IMR-90 (cell line): ENCODE results near the gene TCP11L1. TPM values are rescaled to one million over a fixed set of nuclear protein-coding genes. Genes with fewer than 3 reads are reported as not detected.

Source experiments
- ATAC-seq: fragments of 200-7000 bp; cut with Tn5 transposase; 2 replicates; pipeline ENCODE4 v1.9.1; 2020; ENCODE audit warnings: low read depth, mild to moderate bottlenecking, moderate library complexity
- BruUV-seq: library from RNA; stranded (reverse); fragments of 400-500 nt; replicated peaks from 2 replicates; lab custom pipeline; 2021; lab: Mats Ljungman, UMichigan
- CTCF ChIA-PET: fragments of 300-600 bp; formaldehyde crosslinking; extraction: SDS; loops from one replicate; lab custom pipeline; 2021; ENCODE audit warnings: antibody characterized with exemption; lab: Yijun Ruan, JAX
- POLR2A ChIA-PET: fragments of 300-600 bp; sonication (Branson Sonifier 250); formaldehyde crosslinking; loops from one replicate; lab custom pipeline; 2022; ENCODE audit warnings: antibody characterized with exemption; ENCODE audit not compliant: unreplicated experiment; lab: Charles Lee
- DNase-seq: peaks from one replicate; pipeline ENCODE4 v3.0.0; 2013
- H2AFZ ChIP-seq: replicated peaks from 2 replicates; pipeline ENCODE3; 2013; ENCODE audit warnings: low read length, mild to moderate bottlenecking; ENCODE audit not compliant: poor library complexity
- H2AK5ac ChIP-seq: 2 replicates; pipeline ENCODE4 v1.6.1; 2013; ENCODE audit warnings: low read depth, low read length, inconsistent platforms
- H2AK9ac ChIP-seq: replicated peaks from 2 replicates; pipeline ENCODE3; 2013; ENCODE audit warnings: mild to moderate bottlenecking, low read depth, low read length, moderate library complexity; ENCODE audit not compliant: poor library complexity
- H2BK120ac ChIP-seq: 2 replicates; pipeline ENCODE4 v1.6.1; 2013; ENCODE audit warnings: low read depth, low read length, inconsistent platforms
- H2BK15ac ChIP-seq: 3 replicates; pipeline ENCODE4 v1.6.1; 2013; ENCODE audit warnings: low read depth, low read length, inconsistent platforms
- H2BK20ac ChIP-seq: 2 replicates; pipeline ENCODE4 v1.6.1; 2013; ENCODE audit warnings: low read depth, mild to moderate bottlenecking, inconsistent platforms, low read length, moderate library complexity
- H2BK5ac ChIP-seq: 2 replicates; pipeline ENCODE4 v1.6.1; 2013; ENCODE audit warnings: mild to moderate bottlenecking, low read depth, low read length, inconsistent platforms; ENCODE audit not compliant: poor library complexity, severe bottlenecking
- H3K14ac ChIP-seq: replicated peaks from 2 replicates; pipeline ENCODE4 v1.6.1; 2013; ENCODE audit warnings: low read depth, low read length, inconsistent platforms
- H3K18ac ChIP-seq: 2 replicates; pipeline ENCODE4 v1.6.1; 2013; ENCODE audit warnings: low read depth, low read length, control low read depth
- H3K23ac ChIP-seq: 2 replicates; pipeline ENCODE4 v1.6.1; 2013; ENCODE audit warnings: low read depth, low read length, inconsistent platforms
- H3K27ac ChIP-seq: 2 replicates; pipeline ENCODE4 v1.5.1; 2013; ENCODE audit warnings: mild to moderate bottlenecking, control low read depth, low read length; ENCODE audit not compliant: insufficient read depth
- H3K27me3 ChIP-seq: 2 replicates; pipeline ENCODE4 v1.6.1; 2013; ENCODE audit warnings: low read length; ENCODE audit not compliant: control insufficient read depth, insufficient read depth
- H3K36me3 ChIP-seq: 2 replicates; pipeline ENCODE4 v1.6.1; 2013; ENCODE audit warnings: low read length, mixed read lengths; ENCODE audit not compliant: control insufficient read depth, insufficient read depth
- H3K4ac ChIP-seq: 2 replicates; pipeline ENCODE4 v1.6.1; 2013; ENCODE audit warnings: low read depth, low read length, inconsistent platforms
- H3K4me1 ChIP-seq: 2 replicates; pipeline ENCODE4 v1.6.1; 2013; ENCODE audit warnings: low read length, mixed read lengths; ENCODE audit not compliant: control insufficient read depth, insufficient read depth
- H3K4me2 ChIP-seq: 2 replicates; pipeline ENCODE4 v1.6.1; 2013; ENCODE audit warnings: low read depth, mild to moderate bottlenecking, control low read depth, low read length, moderate library complexity
- H3K4me3 ChIP-seq: 2 replicates; pipeline ENCODE4 v1.5.1; 2013; ENCODE audit warnings: low read depth, mild to moderate bottlenecking, control low read depth, low read length, moderate library complexity; ENCODE audit not compliant: insufficient read depth
- H3K56ac ChIP-seq: 2 replicates; pipeline ENCODE4 v1.6.1; 2013; ENCODE audit warnings: low read length, inconsistent platforms; ENCODE audit not compliant: insufficient read depth; ENCODE audit errors: extremely low read depth
- H3K79me1 ChIP-seq, 2 experiments: 2 replicates each; pipeline ENCODE4 v1.6.1; 2013; ENCODE audit warnings: low read length in 2 of 2, inconsistent platforms in 1 of 2, low read depth in 1 of 2
- H3K9ac ChIP-seq: 2 replicates; pipeline ENCODE4 v1.6.1; 2013; ENCODE audit warnings: low read depth, low read length, control low read depth
- H3K9me1 ChIP-seq: 2 replicates; pipeline ENCODE4 v1.6.1; 2013; ENCODE audit warnings: low read length, inconsistent platforms; ENCODE audit not compliant: insufficient read depth
- H3K9me3 ChIP-seq: 2 replicates; pipeline ENCODE4 v1.6.1; 2013; ENCODE audit warnings: low read length; ENCODE audit not compliant: control insufficient read depth, insufficient read depth
- H4K20me1 ChIP-seq: 2 replicates; pipeline ENCODE4 v1.6.1; 2013; ENCODE audit warnings: low read length, inconsistent platforms; ENCODE audit not compliant: insufficient read depth
- H4K5ac ChIP-seq: 2 replicates; pipeline ENCODE4 v1.6.1; 2013; ENCODE audit warnings: mild to moderate bottlenecking, low read depth, low read length, control low read depth
- H4K8ac ChIP-seq, 2 experiments: 2 replicates each; pipeline ENCODE4 v1.6.1; 2013; ENCODE audit warnings: low read depth in 2 of 2, low read length in 2 of 2, control low read depth in 1 of 2, inconsistent platforms in 1 of 2
- H4K91ac ChIP-seq: 2 replicates; pipeline ENCODE4 v1.6.1; 2013; ENCODE audit warnings: low read depth, low read length, inconsistent platforms; ENCODE audit not compliant: insufficient read depth
- CHD1 ChIP-seq: IDR thresholded peaks from 2 replicates; pipeline ENCODE4 v1.6.1; 2012; ENCODE audit warnings: low read depth, low read length, improper control_type of control experiment
- CTCF ChIP-seq: conservative IDR thresholded peaks from 2 replicates; pipeline ENCODE4 v1.5.1; 2012; ENCODE audit warnings: mild to moderate bottlenecking, low read depth, low read length, improper control_type of control experiment
- ELK1 ChIP-seq: fragments of 150-350 bp; IDR thresholded peaks from 2 replicates; pipeline ENCODE4 v1.6.1; 2016; ENCODE audit warnings: low read depth, mild to moderate bottlenecking, low read length, moderate library complexity, borderline replicate concordance
- MAFK ChIP-seq: IDR thresholded peaks from 2 replicates; pipeline ENCODE4 v1.6.1; 2012; ENCODE audit warnings: low read depth, low read length, improper control_type of control experiment
- NFE2L2 ChIP-seq: fragments of 150-350 bp; IDR thresholded peaks from 2 replicates; pipeline ENCODE4 v1.6.1; 2016; ENCODE audit warnings: low read depth, mild to moderate bottlenecking, low read length
- POLR2A ChIP-seq: IDR thresholded peaks from 2 replicates; pipeline ENCODE4 v1.6.1; 2012; ENCODE audit warnings: mild to moderate bottlenecking, low read depth, low read length
- RCOR1 ChIP-seq: IDR thresholded peaks from 2 replicates; pipeline ENCODE4 v1.6.1; 2012; ENCODE audit warnings: mild to moderate bottlenecking, low read length, improper control_type of control experiment; ENCODE audit not compliant: insufficient replicate concordance
- RFX5 ChIP-seq: IDR thresholded peaks from 2 replicates; pipeline ENCODE4 v1.8.0; 2012; ENCODE audit warnings: low read depth, mild to moderate bottlenecking, low read length, moderate library complexity
- WGBS, 2 experiments: methylation state at CpG; one replicate each; pipeline versions ENCODE4 v1.1.5 to v1.1.7; 2013; ENCODE audit warnings: missing lambda C conversion rate in 2 of 2; ENCODE audit not compliant: insufficient read length in 1 of 2; ENCODE audit errors: extremely low coverage in 2 of 2; 5-methylcytosine and 5-hydroxymethylcytosine counted together
- dilution Hi-C: fragments of 300-500 bp; cut with HindIII; formaldehyde crosslinking; loops from one replicate; pipeline ENCODE4 v1.14.3; 2018; ENCODE audit warnings: low sequenced_read_pairs; ENCODE audit not compliant: unreplicated experiment
- in situ Hi-C: fragments of 300-500 bp; cut with MboI; formaldehyde crosslinking; loops from 3 replicates; pipeline ENCODE4 v1.14.3; 2019; ENCODE audit warnings: low sequenced_read_pairs, inconsistent platforms, mixed read lengths
- intact Hi-C: fragments of 100-400 bp; cut with micrococcal nuclease; formaldehyde crosslinking; loops from 2 replicates; pipeline ENCODE4 v1.10.0; 2022
- polyA plus RNA-seq, 3 experiments: library from polyadenylated mRNA; depleted of rRNA; stranded (reverse); fragments of >200 nt; gene quantifications; 2 replicates each; pipeline ENCODE4 v1.2.3, GENCODE V29; 2012; ENCODE audit warnings: low replicate concordance in 1 of 3
- total RNA-seq: library from RNA; depleted of rRNA; stranded (reverse); fragments of >200 nt; gene quantifications from 2 replicates; pipeline ENCODE4 v1.2.3, GENCODE V29; 2012

TCP11L1 gene
- total and polyA plus RNA-seq, 2 of the 4 experiments (the other 2 are of a cell fraction): 13.9 to 17.4 TPM

GRCh38 chr11:33086017-33086416, 46.6 kb downstream of the TCP11L1 start:
- H3K23ac ChIP-seq: no peak overlapping the region
- no peak overlapping the region for H4K91ac ChIP-seq
- no peak overlapping the region for H2AFZ ChIP-seq
- no peak for ATAC-seq
- no peak overlapping the region for H3K18ac ChIP-seq
- H3K4me2 ChIP-seq: no peak overlapping the region
- no peak for TF ChIP-seq CHD1
- TF ChIP-seq CTCF: no peak
- no peak for TF ChIP-seq RCOR1
- no peak for TF ChIP-seq MAFK
- TF ChIP-seq POLR2A: no peak
- no peak for TF ChIP-seq NFE2L2
- TF ChIP-seq RFX5: no peak
- no peak for TF ChIP-seq ELK1
- no peak overlapping the region for H2BK20ac ChIP-seq
- no peak overlapping the region for H3K9ac ChIP-seq
- no peak overlapping the region for H4K8ac ChIP-seq
- H3K14ac ChIP-seq: no peak overlapping the region
- no peak overlapping the region for H2AK5ac ChIP-seq
- H3K4me3 ChIP-seq: no peak overlapping the region
- BruUV-seq: no TSS peak
- DNase-seq: no peak
- no peak overlapping the region for H3K56ac ChIP-seq
- H3K27ac ChIP-seq: no peak overlapping the region
- H4K20me1 ChIP-seq: no peaks in the 10 kb centered on the region
- no peaks in the 10 kb centered on the region for H3K27me3 ChIP-seq
- POLR2A ChIA-PET: no interaction called here
- in situ Hi-C loops: no loop called here
- intact Hi-C loops: no loop called here
- peaks cover 0 to 4% of the 10 kb centered on the region in 2 experiments; a peak in 1 of 4 replicates for H3K79me1 ChIP-seq
- no peaks in the 10 kb centered on the region for H3K4me1 ChIP-seq
- dilution Hi-C loops: no loop called here
- WGBS, 2 experiments: no CpG with 5 or more reads among the region's 1 CpG
- H2BK15ac ChIP-seq: no peak overlapping the region
- CTCF ChIA-PET: no interaction called here
- no peak overlapping the region for H4K5ac ChIP-seq
- H2AK9ac ChIP-seq: no peak overlapping the region
- H3K9me1 ChIP-seq: no peaks in the 10 kb centered on the region; the same call in 1 of the 2 replicates
- H2BK120ac ChIP-seq: no peak overlapping the region
- no peak overlapping the region for H2BK5ac ChIP-seq
- H3K36me3 ChIP-seq: peaks cover 23% of the 10 kb centered on the region
- H3K4ac ChIP-seq: no peak overlapping the region
- H3K9me3 ChIP-seq: no peaks in the 10 kb centered on the region
